ENCODE data around the gene ATG13.

Gene ATG13

DNA sequence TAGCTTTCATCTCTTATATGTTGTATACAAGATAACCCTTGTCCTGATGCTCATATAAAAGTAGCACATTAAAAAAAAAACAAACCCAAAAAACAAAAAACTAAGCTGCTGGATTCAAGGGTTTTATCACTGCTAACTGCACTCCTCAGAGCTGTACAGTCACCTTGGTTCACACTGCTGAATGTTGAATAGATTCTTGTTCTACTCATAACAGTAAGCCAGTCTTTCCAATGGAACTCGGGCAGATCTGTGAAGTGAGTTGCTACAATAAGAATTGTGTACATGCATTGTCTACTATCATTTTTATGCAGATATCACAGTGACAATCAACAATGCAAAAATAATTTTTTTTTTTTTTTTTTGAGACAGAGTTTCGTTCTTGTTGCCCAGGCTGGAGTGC is 5.0 kb upstream of the ATG13 start:
- Histone ChIP-seq H3K4me2 (ENCODE audit: low read depth, low read length) (no peak overlapping the region), H3F3A (ENCODE audit: insufficient read depth, low read length) (0 out of 2 replicates have a peak, but pooled peaks cover 7% of the 10 kb centered on the region), H3K9me3 (replicated peaks; ENCODE audit: insufficient read depth, low read length) (no peaks in the 10 kb centered on the region), H3K27me3 (replicated peaks; ENCODE audit: insufficient read depth, low read length) (no peaks in the 10 kb centered on the region), H3K36me3 (replicated peaks; ENCODE audit: insufficient read depth, low read length) (no peaks in the 10 kb centered on the region), H3K9me2 (replicated peaks; ENCODE audit: insufficient read depth, low read length) (no peaks in the 10 kb centered on the region), H3K27ac (ENCODE audit: low read length) (no peak overlapping the region), H3K4me1 (ENCODE audit: low read length) (peaks cover 6% of the 10 kb centered on the region; the same call in 1 of the 2 replicates), H3K9ac (ENCODE audit: low read length) (no peak overlapping the region), H2AFZ (ENCODE audit: low read length) (no peak overlapping the region), H3K4me3 (ENCODE audit: low read length) (no peak overlapping the region), H4K20me1 (ENCODE audit: insufficient read depth, low read length) (no peaks in the 10 kb centered on the region), H3K79me2 (ENCODE audit: low read length) (peaks cover 8% of the 10 kb centered on the region; the same call in 1 of the 2 replicates)
- no peak for DNase-seq
- TF ChIP-seq, protein P1, sequence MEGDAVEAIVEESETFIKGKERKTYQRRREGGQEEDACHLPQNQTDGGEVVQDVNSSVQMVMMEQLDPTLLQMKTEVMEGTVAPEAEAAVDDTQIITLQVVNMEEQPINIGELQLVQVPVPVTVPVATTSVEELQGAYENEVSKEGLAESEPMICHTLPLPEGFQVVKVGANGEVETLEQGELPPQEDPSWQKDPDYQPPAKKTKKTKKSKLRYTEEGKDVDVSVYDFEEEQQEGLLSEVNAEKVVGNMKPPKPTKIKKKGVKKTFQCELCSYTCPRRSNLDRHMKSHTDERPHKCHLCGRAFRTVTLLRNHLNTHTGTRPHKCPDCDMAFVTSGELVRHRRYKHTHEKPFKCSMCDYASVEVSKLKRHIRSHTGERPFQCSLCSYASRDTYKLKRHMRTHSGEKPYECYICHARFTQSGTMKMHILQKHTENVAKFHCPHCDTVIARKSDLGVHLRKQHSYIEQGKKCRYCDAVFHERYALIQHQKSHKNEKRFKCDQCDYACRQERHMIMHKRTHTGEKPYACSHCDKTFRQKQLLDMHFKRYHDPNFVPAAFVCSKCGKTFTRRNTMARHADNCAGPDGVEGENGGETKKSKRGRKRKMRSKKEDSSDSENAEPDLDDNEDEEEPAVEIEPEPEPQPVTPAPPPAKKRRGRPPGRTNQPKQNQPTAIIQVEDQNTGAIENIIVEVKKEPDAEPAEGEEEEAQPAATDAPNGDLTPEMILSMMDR (IDR thresholded peaks at IDR 0.05; ENCODE audit: low read length) = no peak
- no peak for TF ChIP-seq EZH2phosphoT487 (IDR thresholded peaks at IDR 0.05; ENCODE audit: low read length)
- no peak for TF ChIP-seq EZH2 (optimal IDR thresholded peaks at IDR 0.05; ENCODE audit: low read depth, low read length)

DNA sequence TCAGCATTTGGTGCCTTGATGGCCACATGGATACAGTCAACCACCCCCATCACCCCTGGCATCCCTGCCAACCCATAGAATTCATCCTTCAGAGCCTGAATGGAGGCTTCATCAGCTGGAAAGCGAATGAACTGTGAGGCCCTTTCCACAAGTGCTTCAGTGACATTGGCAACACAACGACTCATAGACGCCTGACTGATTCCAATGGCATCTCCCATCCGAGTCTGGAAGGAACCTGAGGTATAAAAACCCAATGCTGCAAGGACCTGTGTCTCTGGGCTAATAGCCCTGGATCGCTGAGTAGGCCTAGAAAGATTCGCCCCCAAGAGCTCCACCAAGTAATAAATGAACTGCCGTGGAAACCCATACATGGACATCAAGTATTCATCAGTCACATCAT is 1.6 kb upstream of the ATG13 start:
- Histone ChIP-seq H3K4me2 (ENCODE audit: low read depth, low read length) (peak overlapping the region; percentile 48; the same call in 1 of the 2 replicates), H3K27ac (ENCODE audit: low read length) (no peak overlapping the region), H3K27me3 (replicated peaks; ENCODE audit: insufficient read depth, low read length) (no peaks in the 10 kb centered on the region), H3K9ac (ENCODE audit: low read length) (no peak overlapping the region), H3K36me3 (replicated peaks; ENCODE audit: insufficient read depth, low read length) (no peaks in the 10 kb centered on the region), H3K79me2 (ENCODE audit: low read length) (peaks cover 42% of the 10 kb centered on the region), H3K4me1 (ENCODE audit: low read length) (peaks cover 9% of the 10 kb centered on the region; the same call in 1 of the 2 replicates), H3K9me2 (replicated peaks; ENCODE audit: insufficient read depth, low read length) (no peaks in the 10 kb centered on the region), H4K20me1 (ENCODE audit: insufficient read depth, low read length) (no peaks in the 10 kb centered on the region), H3F3A (ENCODE audit: insufficient read depth, low read length) (0 out of 2 replicates have a peak, but pooled peaks cover 7% of the 10 kb centered on the region), H2AFZ (ENCODE audit: low read length) (no peak overlapping the region), H3K4me3 (ENCODE audit: low read length) (no peak overlapping the region), H3K9me3 (replicated peaks; ENCODE audit: insufficient read depth, low read length) (no peaks in the 10 kb centered on the region)
- TF ChIP-seq, protein P1 (IDR thresholded peaks at IDR 0.05; ENCODE audit: low read length) = no peak
- DNase-seq = no peak

DNA sequence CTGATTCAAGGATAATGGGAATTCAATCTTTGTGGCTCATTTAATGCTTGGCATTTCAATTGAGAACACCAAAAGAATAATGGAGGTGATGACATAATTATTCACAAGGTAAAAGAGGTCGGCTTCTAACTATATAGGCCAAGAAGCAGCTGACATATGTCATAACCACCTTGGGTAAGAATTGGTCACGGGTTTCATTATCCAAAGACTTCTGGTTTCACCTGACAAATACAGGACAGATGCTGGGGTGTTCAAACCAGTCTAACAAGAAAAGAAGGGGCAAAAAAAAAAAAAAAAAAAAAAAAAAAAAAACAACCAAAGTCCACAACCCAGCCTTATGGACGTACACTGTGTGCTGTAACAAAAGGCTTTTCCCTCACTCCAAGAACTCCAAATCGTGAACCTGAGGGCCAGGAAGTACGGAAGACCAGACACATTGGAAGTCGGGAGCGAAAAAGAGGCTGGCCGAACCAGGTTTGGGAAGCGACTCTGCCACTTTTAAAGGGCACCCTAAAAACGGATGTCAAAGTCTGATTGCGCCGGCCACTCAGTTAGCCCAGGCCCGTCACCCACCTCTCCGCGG is 711 bp upstream of the ATG13 start:
- peak overlapping the region; percentile 85 for H2AFZ ChIP-seq (ENCODE audit: low read length)
- peak overlapping the region; percentile 93 for H3K4me3 ChIP-seq (ENCODE audit: low read length)
- peaks cover 51% of the 10 kb centered on the region for H3K79me2 ChIP-seq (ENCODE audit: low read length)
- H3K9me2 ChIP-seq (replicated peaks; ENCODE audit: insufficient read depth, low read length) = no peaks in the 10 kb centered on the region
- H4K20me1 ChIP-seq (ENCODE audit: insufficient read depth, low read length) = no peaks in the 10 kb centered on the region
- H3K4me2 ChIP-seq (ENCODE audit: low read depth, low read length) = peak overlapping the region; percentile 48
- no peaks in the 10 kb centered on the region for H3K27me3 ChIP-seq (replicated peaks; ENCODE audit: insufficient read depth, low read length)
- H3K9me3 ChIP-seq (replicated peaks; ENCODE audit: insufficient read depth, low read length) = no peaks in the 10 kb centered on the region
- no peak for TF ChIP-seq EZH2 (optimal IDR thresholded peaks at IDR 0.05; ENCODE audit: low read depth, low read length)
- no peak for TF ChIP-seq EZH2phosphoT487 (IDR thresholded peaks at IDR 0.05; ENCODE audit: low read length)
- TF ChIP-seq, protein P1 (IDR thresholded peaks at IDR 0.05; ENCODE audit: low read length) = no peak
- peak; percentile 30 for DNase-seq
- peak overlapping the region; percentile 96 for H3K9ac ChIP-seq (ENCODE audit: low read length)
- H3F3A ChIP-seq (ENCODE audit: insufficient read depth, low read length) = 0 out of 2 replicates have a peak, but pooled peaks cover 7% of the 10 kb centered on the region
- H3K27ac ChIP-seq (ENCODE audit: low read length) = peak overlapping the region; percentile 86
- no peaks in the 10 kb centered on the region for H3K36me3 ChIP-seq (replicated peaks; ENCODE audit: insufficient read depth, low read length)
- peaks cover 9% of the 10 kb centered on the region; the same call in 1 of the 2 replicates for H3K4me1 ChIP-seq (ENCODE audit: low read length)

Measured in MM.1S (cell line).